ENCODE results near the gene GPC6. TPM values are rescaled to one million over a fixed set of nuclear protein-coding genes. Genes with fewer than 3 reads are reported as not detected.

Gene GPC6
- total and polyA plus RNA-seq, 9 of the 15 experiments (the other 6 are each of a cell fraction or from before 2014, with no cell fraction given) = under 0.01 to 0.20 (median 0.01) TPM; not detected in 4

- no TSS peak for BruUV-seq (replicated peaks)
- FAIRE-seq = no peak
- no peaks in the 10 kb centered on the region for H4K20me1 ChIP-seq (replicated peaks; ENCODE audit: control insufficient read depth, insufficient read depth, low read length)
- no peak overlapping the region for H3K27ac ChIP-seq (ENCODE audit: extremely low read depth, low read depth, low read length)
- H3K9me3 ChIP-seq (replicated peaks; ENCODE audit: control insufficient read depth, insufficient read depth, low read depth, low read length) = no peaks in the 10 kb centered on the region
- TF ChIP-seq E2F6 (IDR thresholded peaks at IDR 0.05; ENCODE audit: borderline replicate concordance in 1 of 2, extremely low read depth in 1 of 2, insufficient read depth in 1 of 2, insufficient read length in 1 of 2, low read depth in 1 of 2, low read length in 1 of 2, poor library complexity in 1 of 2, severe bottlenecking in 1 of 2) (no peak), TBL1XR1 (IDR thresholded peaks at IDR 0.05; ENCODE audit: low read length in 2 of 2) (no peak), RBM22 (IDR thresholded peaks at IDR 0.05; ENCODE audit: low read depth, low read length, poor library complexity, severe bottlenecking) (no peak), ZNF644 (tag; IDR thresholded peaks at IDR 0.05; ENCODE audit: low read depth) (no peak), NFIX (CRISPR knock-in tag; IDR thresholded peaks at IDR 0.05; ENCODE audit: low read depth) (no peak), SETDB1 (IDR thresholded peaks at IDR 0.05; ENCODE audit: low read length) (no peak), ZNF347 (CRISPR knock-in tag; IDR thresholded peaks at IDR 0.05; ENCODE audit: low read depth) (no peak), DNMT1 (IDR thresholded peaks at IDR 0.05) (no peak), ZNF589 (CRISPR knock-in tag; IDR thresholded peaks at IDR 0.05; ENCODE audit: low read depth) (no peak), TCF7 (IDR thresholded peaks at IDR 0.05; ENCODE audit: borderline replicate concordance) (no peak)
- H3K36me3 ChIP-seq (ENCODE audit: control insufficient read depth, insufficient read depth, low read length) = no peaks in the 10 kb centered on the region
- ChIA-PET POLR2A (no interaction called here), CTCF (ENCODE audit: low intra/inter-chr PET ratio) (no interaction called here)
- no peak overlapping the region for H3K4me2 ChIP-seq (ENCODE audit: insufficient read depth, low read length)
- H3K9ac ChIP-seq (ENCODE audit: insufficient read depth in 1 of 2, low read depth in 2 of 2, low read length in 2 of 2) = no peak overlapping the region
- H3K4me3 ChIP-seq = no peak overlapping the region
- no peak overlapping the region for H2AFZ ChIP-seq (ENCODE audit: low read depth, low read length)
- in situ Hi-C loops (cut with MboI) = no loop called here
- no peak for DNase-seq (ENCODE audit: extremely low read depth in 1 of 4, low spot score in 3 of 4)
- H3K79me2 ChIP-seq (ENCODE audit: control insufficient read depth, insufficient read depth, low read length) = no peaks in the 10 kb centered on the region
- H3K27me3 ChIP-seq (ENCODE audit: control insufficient read depth in 2 of 2, insufficient read depth in 2 of 2, low read length in 2 of 2) = no peaks in the 10 kb centered on the region
- no peak for ATAC-seq
- WGBS (ENCODE audit: insufficient coverage, low coverage, missing lambda C conversion rate) = 0% methylated on average over 5 of the region's 6 CpGs
- H3K4me1 ChIP-seq (replicated peaks in 1 of 2; ENCODE audit: control insufficient read depth in 2 of 2, insufficient read depth in 2 of 2, low read length in 2 of 2) = no peaks in the 10 kb centered on the region
- intact Hi-C loops (cut with micrococcal nuclease) = no loop called here
- H3K9me1 ChIP-seq (ENCODE audit: control insufficient read depth, insufficient read depth, low read length) = no peaks in the 10 kb centered on the region
Observed at GRCh38 chr13:94327318-94327717, 1100.7 kb downstream of the GPC6 start.
